Eye (tissue), 1 donor: ENCODE measurements around the gene MYH2.
A peak's percentile ranks its signal among the peaks of the same experiment; 100 is the strongest.
"Not testable (repeated sequence)": the region's sequence is repeated elsewhere in the genome, so short reads cannot be mapped to it uniquely, and the experiment has no call there.

Experiments used
- DNase-seq: peaks from one replicate; pipeline ENCODE4 v3.0.0-alpha.2; 2015

MYH2 gene

DNA sequence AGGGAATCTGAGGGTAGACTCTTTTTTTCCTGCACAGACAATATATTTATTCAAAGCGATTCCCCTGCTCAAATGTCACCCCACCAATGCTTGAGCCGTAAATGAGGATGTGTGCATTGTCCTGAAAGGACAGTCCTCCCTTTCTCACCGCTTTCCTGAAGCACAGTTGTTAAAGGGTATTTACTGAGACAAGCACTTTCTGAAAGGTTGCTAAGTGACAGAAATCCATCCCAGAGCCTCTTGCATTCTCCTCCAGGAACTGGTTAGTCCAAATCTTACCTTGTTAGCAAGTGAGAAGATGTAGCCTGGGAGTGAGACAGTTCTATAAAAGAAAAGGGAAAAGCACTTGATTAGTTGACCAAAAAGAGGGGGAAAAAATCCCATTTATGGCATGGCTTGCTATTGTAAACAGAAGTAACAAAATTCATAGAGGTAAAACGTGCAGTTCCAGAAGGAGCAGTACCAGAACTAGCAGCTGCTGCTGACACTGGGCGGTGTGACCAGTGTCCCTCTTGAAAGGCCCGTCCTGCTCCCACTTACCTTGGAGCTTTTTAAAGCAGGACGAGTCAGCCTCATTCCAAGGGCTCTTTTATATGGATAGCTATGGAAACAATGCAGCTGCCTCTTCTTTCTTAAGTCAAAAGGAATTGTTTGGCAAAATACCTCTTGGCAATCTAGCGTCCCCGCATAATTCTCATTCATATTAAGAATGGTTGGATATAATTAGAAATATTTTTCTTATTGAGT is at the start of gene MYH2:
MYH2 (minus strand) TSS at position 563 of the 747 bp plus-strand sequence. CDS start 1,738 bp downstream, outside the sequence.
- peak; percentile 24 for DNase-seq

DNA sequence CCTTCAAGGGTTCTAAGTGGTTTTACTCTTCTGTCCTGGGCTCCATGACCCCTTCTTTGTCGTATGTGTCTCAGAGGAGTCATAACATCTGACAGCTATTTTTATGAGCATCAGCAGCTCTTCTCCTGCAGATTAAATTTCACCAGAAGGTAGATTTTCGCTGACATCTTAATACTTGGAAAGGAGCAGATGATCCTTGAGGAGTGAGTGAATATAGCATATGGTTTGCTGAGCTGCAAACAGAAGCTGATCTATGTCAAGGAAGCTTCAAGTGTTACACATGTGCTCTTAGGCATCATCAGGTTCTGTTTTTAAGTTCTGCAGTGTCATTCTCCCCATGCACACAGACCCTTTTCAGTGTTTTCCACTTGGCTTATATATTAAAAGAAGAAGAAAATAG is 49.2 kb upstream of the MYH2 start:
- DNase-seq: no peak

DNA sequence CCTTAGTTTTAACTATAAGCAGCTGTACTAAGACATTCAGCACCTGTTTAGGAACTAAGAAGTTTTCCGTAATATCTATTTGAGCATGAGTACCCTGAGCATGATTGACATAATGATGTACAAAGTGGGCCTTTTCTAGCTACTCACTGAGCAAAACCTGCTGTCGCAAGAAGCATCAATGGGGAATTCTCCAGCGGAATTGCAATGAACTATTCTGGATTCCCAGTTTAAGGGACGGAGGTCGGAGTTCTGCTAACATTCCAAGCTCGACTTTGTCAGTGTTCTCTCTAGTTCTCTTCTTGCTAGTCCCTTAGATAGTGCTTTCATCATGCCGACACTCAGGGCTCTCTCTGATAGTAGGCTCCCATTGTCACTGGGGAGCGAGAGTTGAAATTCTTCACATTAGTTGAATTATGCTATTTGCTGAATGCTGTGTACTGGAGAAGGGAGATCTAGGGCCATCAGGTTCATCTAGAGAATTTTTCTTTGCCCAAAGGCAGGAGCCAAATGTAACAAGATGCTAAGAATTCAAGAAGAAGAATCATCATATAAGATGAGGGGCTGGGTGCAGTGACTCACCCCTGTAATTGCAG is 40.2 kb upstream of the MYH2 start:
- DNase-seq: no peak

DNA sequence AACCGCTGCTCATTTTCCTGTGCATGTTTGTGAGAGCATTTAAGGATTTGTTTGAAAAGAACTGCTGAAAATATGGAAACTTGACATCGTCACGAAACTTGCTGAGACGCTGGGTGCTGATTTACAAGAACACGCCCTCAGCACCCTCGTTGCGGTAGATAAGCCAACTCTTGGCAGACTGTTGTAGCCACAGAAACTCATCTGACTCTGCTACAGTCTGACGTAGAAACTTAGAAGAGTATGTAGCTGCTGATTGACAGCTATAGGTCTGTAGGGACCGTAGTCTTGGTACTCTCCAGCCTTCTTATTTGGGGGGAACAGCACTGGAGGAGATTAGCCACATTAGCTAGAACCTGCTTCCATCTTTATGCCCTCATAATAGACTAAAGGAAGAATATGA is 36.1 kb upstream of the MYH2 start:
- no peak for DNase-seq

DNA sequence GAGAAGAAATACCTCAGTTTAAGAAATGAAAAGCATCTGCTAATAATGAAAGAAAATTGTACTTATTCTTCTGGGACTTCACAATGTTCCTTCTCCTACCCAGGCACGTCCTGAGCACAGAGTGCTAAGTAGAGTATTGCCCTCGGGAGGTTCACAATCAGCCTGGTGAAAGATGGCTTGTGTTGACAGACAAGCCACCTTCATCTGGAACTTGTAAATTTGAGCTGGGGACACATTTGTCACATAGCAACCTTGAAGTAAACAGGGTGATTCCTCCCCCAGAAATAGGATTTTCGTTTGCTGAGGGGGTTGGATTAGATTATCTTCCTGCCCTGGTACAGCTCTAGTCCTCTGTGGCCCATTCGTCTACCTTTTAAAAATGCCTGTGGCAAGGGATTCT is 34.4 kb upstream of the MYH2 start:
- no peak for DNase-seq

DNA sequence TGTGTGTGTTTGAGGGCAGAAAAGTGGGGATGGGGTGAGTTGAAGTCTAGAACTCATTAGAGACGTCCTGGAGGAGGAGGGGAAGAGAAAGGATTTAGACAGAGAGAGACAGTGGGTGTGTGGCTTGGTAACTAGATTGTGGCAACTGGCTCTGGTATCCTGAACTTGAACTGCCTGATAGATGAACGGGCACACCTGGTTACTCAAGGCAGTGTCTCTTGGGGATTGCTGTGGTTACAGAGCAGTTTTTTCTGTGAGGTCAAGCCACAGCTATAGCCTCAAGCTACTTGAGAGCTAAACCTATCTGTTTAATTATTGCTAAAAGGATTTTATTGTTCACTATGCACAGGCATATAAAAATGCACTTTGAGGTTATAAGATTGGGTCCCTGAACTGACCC is 29.8 kb upstream of the MYH2 start:
- peak; percentile 35 for DNase-seq

DNA sequence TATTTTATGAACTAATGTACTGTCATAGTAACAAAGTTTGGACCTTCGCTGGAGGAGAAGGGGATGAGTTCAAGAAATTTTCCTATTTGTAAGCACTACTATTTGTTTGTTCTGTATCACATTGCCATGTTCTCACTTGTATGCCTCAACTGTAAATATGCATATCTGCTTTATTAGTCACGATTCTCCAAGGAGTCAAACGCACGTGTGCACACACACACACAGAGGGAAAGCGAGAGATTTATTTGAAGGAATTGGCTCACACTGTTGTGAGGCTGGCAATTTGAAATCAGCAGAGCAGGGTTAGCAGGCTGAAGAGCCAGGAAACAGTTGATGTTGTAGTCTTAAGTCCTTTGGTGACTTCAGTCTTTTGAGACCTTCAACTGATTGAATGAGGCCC is 24.9 kb upstream of the MYH2 start:
- no peak for DNase-seq

DNA sequence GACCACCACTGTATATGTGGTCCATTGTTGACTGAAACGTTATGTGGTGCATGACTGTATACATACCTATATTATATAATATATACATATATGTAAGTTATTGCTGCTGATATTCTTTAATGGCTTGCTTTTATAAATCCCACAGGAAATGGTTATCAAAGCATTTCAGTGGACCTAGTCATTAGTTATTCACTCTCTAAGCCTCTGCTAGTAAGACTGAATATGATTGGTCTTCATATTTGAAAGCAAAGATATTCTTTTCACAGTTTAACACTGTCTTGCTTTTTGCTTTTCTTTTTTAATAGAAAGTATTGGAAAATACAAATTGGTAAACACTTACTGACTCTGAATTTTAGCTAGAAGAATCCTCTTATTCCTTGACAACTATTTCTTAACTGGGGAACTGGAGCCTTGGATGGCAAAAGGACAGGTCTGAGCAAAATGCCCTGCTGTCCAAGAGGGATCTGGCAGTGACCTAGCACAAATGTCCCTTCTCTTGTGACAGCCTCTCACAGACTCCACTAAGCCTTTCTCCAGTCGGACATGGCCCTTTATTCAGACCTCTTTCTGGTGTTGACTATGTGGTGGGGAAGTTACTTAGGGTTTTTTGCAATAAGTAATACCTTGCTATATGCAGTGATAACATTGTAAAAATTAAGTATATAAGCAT is 14.7 kb upstream of the MYH2 start:
- no peak for DNase-seq

DNA sequence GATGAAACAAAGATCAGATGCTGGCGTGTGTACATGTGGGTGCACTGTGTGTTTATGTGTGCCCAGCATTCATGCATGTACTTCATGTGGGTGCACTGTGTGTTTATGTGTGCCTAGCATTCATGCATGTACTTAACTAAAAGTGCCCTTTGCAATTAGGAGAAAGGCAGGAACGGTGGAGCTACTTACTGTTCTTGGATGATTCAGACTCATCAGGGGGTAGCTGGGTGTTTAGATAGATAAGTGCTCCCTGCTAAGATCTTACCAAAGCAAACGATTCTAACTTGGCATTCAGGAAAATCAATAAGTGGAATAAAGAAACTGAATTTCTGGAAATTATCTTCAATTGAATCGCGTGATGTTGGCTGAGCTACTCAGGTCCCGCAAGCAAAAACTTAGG is 8.6 kb upstream of the MYH2 start:
- no peak for DNase-seq

DNA sequence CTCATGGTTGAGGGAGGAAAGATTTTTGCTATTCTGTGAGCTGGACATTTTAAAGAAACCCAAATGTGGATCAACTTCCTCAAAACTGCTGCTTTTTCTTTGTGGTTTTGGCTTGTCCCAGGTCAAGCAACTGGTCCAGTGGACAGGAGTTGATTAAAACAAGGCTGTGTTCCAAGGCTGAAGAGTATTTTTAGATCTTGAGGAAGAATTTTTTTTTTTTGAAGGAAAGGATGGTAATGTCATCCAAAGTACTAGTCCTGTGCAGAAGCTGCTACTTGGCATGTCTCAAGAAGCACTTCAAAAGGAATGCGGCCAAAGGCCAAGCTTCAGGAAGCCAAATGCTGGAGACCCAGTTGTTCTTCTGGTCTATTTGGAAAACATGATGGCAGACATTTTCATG is 8.0 kb upstream of the MYH2 start:
- no peak for DNase-seq

DNA sequence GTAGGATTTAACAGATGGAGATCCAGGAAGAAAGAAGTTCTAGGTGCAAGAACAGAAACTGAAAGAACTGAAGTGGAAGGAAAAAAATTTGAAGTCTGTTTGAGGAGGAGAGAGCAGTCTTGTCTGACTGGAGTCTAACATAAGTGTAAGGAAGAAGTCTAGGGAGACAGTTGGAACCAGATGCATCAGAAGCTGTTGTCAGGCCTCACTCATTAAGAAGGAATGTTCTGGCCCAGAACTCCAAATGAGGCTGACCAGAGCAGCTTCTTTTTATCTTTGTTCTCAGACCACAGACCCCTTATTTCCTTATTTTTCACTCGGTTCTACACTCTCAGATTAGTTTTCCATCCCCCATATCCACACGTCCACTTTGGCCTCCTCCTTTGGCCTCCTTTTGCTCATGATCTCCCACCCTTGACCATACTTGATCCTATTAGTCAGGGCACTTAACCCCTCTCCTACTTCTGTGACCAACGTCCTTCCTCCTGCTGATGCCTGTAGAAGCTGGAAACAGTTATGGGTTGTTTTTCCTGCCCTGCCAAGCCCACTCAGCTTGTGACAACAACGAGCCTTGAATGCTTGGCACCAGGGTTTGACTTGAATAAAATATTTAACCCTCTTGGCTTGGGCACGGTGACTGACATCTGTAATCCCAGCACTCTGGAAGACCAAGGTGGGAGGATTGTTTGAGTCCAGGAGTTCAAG is 7.0 kb upstream of the MYH2 start:
- DNase-seq: no peak

DNA sequence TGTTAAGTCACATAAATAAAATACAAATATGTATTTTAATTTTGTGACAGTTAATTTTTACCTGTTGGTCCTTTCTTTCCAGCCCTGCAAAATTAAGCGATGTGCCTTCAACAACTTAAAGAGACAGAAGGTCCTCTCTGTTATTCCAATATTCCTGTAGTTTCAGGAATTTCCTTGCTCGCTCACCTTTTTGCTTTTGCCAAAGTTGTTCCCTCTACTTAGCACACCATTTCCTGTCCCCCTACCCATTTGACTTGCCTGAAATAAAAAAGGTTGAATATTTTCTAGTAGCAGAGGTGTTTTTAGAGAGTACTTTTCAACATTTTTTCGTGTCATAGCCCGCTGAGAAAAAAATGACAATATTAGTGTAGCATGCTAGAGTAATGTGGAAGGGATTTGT is 556 bp upstream of the MYH2 start:
- DNase-seq: no peak

DNA sequence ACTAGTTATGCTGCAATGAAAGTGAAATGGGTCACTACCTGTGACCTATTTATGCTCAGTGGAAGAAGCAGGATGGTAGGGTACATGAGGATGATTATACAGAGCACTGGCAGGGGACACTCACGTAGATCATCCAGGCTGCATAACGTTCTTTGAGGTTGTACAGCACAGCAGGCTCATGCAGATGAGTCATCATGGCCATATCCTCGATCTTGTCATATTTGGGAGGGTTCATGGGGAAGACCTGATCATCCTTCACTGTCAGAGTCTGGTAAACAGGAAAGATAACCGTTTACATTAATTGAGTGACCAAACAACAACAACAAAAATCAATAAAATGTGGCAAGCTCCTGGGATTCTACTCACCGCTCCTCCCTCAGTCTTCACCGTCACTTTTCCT is 2.1 kb downstream of the MYH2 start:
- DNase-seq: no peak

DNA sequence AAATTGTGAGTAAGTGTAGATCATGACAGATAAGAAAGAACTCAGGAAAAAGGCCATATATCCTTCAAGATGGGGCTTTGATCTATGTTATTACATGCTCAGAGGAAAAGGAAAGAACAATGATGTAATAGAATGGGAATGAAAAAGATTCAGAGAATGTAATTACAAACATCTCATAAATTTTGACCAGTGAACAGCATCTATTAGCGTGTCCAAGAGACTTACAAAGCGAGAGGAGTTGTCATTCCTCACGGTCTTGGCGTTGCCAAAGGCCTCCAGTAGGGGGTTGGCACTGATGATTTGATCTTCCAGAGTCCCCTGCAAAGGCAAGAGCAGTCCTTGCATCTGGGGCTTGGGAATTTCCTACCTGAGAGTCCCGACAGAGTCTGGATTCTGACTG is 6.0 kb downstream of the MYH2 start:
- DNase-seq: not testable (repeated sequence)

DNA sequence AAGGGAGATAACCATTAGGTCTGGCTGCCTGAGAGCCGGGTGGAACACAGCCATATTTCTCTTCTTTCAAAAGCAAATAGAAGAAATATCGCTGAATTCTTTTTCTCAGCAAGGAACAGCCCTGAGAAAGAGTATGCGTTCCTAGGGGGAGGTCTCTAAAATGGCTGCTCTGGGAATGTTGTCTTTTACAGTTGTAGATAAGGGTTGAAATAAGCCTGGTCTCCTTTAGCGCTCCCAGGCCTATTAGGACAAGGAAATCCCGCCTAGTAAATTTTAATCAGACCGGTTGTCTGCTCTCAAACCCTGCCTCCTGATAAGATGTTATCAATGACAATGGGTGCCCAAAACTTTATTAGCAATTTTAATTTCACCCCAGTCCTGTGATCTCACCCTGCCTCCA is 8.3 kb downstream of the MYH2 start:
- not testable (repeated sequence) for DNase-seq

DNA sequence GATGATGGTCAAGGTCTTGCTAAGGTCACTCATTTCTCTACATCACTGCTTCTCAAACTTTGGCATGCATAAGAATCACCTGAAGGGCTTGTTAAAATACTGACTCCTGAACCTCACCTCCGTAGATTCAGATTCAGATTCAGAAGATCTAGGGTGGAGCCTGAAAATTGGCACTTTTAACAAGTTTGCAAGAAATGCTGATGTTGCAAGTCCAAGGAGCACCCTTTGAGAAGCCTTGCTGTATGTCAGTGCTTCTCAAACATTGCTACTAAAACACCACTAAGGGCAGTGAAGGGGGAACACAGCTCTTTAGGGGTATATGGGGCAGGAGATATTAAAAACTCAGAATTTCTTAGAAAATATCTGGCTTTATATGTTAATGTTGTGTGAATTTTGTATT is 17.4 kb downstream of the MYH2 start:
- DNase-seq: no peak

DNA sequence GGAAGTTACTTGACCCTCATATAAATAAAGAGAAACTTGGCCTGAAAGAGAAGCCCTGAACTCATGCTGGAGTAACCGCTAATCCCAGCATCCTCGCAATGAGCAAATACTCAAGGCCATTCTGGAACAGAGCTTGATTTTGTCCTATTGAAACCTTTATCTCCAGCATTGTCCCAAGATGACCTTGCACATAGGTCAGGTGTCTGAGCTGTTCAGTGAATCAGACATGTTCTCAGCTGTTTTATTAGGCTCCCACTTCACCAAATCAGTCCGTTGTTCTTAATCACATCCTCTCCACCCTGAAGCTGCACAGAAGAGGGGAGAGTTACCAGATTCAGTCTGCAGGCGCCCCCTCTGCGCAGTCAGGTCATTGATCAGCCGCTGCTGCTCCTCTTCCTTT is 22.0 kb downstream of the MYH2 start:
- no peak for DNase-seq

DNA sequence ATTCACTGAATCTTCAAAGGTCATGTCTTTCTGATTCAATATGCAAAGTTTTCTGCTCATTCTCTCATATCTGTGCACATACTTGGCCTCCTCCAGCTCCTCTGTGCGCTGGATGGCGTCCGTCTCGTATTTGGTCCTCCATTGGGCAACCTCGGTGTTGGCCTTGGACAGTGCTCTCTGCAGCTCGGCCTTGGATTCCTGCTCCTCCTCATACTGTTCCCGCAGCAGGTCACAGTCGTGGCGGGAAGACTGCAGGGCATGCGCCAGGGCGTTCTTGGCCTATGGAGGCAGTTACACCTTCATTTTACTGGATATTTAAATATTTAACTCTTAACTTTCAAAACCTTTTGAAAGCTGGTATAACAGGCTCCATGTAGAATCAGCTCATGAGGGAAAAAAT is 22.9 kb downstream of the MYH2 start:
- no peak for DNase-seq

DNA sequence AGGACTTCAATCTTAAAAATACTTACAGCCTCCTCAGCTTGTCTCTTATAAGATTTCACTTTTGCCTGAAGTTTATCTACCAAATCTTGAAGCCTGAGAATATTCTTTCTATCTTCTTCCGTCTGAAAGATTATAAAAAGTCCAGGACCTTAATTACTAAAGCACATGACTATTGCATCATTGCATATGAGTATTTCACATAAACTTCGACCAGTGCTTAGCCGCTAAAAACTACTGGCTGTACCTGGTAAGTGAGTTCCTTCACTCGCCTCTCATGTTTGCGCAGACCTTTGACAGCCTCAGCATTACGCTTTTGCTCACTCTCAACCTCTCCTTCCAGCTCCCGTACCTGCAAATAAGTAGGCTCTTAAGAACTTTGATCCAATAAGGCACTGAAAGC is 26.4 kb downstream of the MYH2 start:
- DNase-seq: no peak

DNA sequence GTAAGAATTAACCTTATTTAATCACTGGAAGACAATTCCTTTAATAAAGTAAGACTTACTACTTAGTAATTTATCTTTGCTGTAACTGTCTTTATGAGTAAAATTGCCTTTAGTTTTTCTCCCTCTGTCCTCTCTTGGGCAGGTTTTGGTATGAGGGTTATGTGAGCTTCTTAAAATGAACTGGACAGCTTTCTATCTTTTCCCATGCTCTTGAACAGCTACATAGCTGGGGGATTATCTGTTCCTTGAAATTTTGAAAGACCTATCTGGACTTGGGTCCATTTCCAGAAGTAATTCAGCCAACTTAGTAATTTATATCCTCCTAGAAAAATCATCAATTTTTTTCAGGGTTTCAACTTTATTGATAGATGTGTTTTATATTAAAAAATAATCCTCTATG is 27.5 kb downstream of the MYH2 start:
- no peak for DNase-seq

DNA sequence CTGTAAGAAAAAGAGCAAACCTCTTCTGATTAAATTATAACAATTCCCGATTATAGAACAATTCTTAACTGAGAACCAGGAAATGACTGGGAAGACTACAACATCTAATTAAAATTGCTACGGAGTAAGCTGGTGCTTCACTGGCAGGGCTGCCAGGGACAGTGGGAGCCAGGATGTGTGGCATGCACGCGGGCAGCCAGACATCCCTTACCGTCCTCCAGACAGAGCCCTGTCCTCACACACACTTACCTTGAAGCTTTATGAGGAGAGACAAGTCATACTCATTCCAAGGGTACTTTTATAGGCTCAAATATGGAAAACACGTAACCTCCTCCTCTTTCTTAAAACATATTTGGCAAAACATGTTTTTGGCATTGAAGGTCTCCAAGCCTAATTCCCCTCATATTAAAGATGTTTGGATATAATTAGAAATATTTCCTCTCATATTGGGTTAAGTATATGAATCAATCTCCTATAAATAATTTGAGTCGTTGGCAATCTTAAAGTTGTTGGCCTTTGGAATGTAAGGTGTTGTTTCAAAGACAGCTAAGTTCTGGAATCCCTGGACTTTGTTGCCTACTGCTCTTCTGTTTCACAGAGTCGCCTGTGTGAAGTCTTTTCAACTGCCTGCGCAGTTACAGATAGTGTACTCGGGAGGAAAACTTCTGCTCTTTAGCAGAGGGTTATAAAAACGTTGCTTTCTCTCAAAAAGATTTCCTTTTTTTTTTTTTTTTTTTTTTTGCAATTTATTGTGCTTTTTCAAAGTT is 31.0 kb downstream of the MYH2 start, which contains the start of gene MYH1:
MYH1 (minus strand) TSS at position 272 of the 767 bp plus-strand sequence. CDS start 1,900 bp downstream, outside the sequence.
- DNase-seq: no peak

DNA sequence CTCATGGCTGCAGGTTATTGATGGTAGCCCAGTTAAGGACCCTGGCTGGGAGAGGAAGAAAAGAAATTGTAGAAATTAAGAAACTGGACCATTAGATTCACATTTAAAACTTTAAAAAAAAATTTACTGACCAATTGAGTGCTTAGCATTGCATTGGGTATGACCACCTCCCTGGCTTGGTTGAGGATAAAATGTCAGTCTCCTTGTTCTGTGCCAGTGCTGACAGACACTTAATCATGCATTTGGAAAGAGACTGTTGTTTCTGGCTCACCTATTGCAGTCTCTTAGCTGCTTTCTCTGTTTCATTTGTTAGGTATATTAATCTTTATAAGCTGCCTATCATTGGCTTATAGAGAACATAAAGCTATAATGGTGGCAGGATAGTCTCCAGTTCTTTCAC is 32.8 kb downstream of the MYH2 start:
- no peak for DNase-seq

DNA sequence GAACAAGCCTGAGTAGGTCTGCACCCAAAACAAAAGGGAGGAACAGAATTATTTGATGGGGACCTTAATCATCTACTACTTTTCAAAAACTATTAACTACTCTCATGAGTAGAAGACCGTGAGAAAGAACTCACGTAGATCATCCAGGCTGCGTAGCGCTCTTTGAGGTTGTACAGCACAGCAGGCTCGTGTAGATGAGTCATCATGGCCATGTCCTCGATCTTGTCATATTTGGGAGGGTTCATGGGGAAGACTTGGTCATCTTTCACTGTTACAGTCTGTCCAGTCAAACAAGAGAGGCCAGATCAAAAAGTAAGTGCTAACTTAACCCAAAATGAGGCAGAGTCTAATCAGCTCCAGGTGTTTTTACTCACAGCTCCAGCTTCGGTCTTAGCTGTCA is 33.4 kb downstream of the MYH2 start:
- DNase-seq: no peak
